K562 (cell line): Measurements from ENCODE around the gene CNTNAP4. TPM values are rescaled to one million over a fixed set of nuclear protein-coding genes. Genes with fewer than 3 reads are reported as not detected.

Experiments
- ATAC-seq: fragments of 200-7000 bp; cut with Tn5 transposase; 3 replicates; pipeline ENCODE4 v1.9.1; 2020; ENCODE audit warnings: moderate library complexity
- BruUV-seq: library from RNA; stranded (reverse); fragments of 400-500 nt; replicated peaks from 2 replicates; lab custom pipeline; 2021; lab: Mats Ljungman, UMichigan
- CTCF ChIA-PET: fragments of 300-600 bp; formaldehyde crosslinking; extraction: SDS; loops from one replicate; lab custom pipeline; 2021; ENCODE audit warnings: low intra/inter-chr PET ratio; lab: Yijun Ruan, JAX
- POLR2A ChIA-PET: fragments of 300-600, 350-650 bp; sonication (Branson Sonifier 250); formaldehyde crosslinking; extraction: SDS; loops from one replicate; lab custom pipeline; 2021; ENCODE audit warnings: antibody characterized with exemption, inconsistent platforms; lab: Yijun Ruan, JAX
- DNase-seq, 4 experiments: peaks; one replicate each; pipeline versions ENCODE4 v3.0.0 to v3.0.0-alpha.2; 2011 to 2018; ENCODE audit warnings: low spot score in 3 of 4, mixed read lengths in 3 of 4; ENCODE audit errors: extremely low read depth in 1 of 4
- FAIRE-seq: peaks from 2 replicates; lab custom pipeline; 2011; peaks lifted over from hg19 to GRCh38; lab: Jason Lieb, UNC
- H2AFZ ChIP-seq: 2 replicates; pipeline ENCODE4 v1.6.0; 2011; ENCODE audit warnings: low read depth, low read length, control low read depth, inconsistent platforms
- H3K27ac ChIP-seq: fragments of 200-600 bp; 3 replicates; pipeline ENCODE4 v1.8.0; 2011; ENCODE audit warnings: low read depth, mild to moderate bottlenecking, control low read depth, inconsistent platforms, low read length, moderate library complexity, mixed read lengths; ENCODE audit errors: extremely low read depth
- H3K27me3 ChIP-seq, 2 experiments: fragments of 300-600 bp in 1 of 2; 2 replicates in 1 of 2; 3 replicates in 1 of 2; pipeline versions ENCODE4 v1.6.0 to v1.8.0; 2011; ENCODE audit warnings: inconsistent platforms in 2 of 2, low read length in 2 of 2, mild to moderate bottlenecking in 1 of 2, mixed read lengths in 1 of 2, moderate library complexity in 1 of 2; ENCODE audit not compliant: control insufficient read depth in 2 of 2, insufficient read depth in 2 of 2
- H3K36me3 ChIP-seq: fragments of 300-600 bp; 3 replicates; pipeline ENCODE4 v1.8.0; 2011; ENCODE audit warnings: mild to moderate bottlenecking, low read length, inconsistent platforms; ENCODE audit not compliant: control insufficient read depth, insufficient read depth
- H3K4me1 ChIP-seq, 2 experiments: fragments of 200-600 bp in 1 of 2; replicated peaks in 1 of 2; 2 replicates in 1 of 2; 3 replicates in 1 of 2; pipeline versions ENCODE4 v1.5.1 to v1.8.0; 2011; ENCODE audit warnings: inconsistent platforms in 2 of 2, low read length in 2 of 2, mild to moderate bottlenecking in 1 of 2, mixed read lengths in 1 of 2, moderate library complexity in 1 of 2; ENCODE audit not compliant: control insufficient read depth in 2 of 2, insufficient read depth in 2 of 2
- H3K4me2 ChIP-seq: 2 replicates; pipeline ENCODE4 v1.6.1; 2011; ENCODE audit warnings: low read length, control low read depth, inconsistent platforms, mixed read lengths; ENCODE audit not compliant: insufficient read depth
- H3K4me3 ChIP-seq: fragments of 200-600 bp; sonication (generic), shearing (Covaris generic); 2 replicates; pipeline ENCODE4 v1.5.1; 2016; ENCODE audit warnings: control low read depth, inconsistent platforms
- H3K79me2 ChIP-seq: fragments of 200-600 bp; 3 replicates; pipeline ENCODE4 v1.8.0; 2011; ENCODE audit warnings: low read length, inconsistent platforms; ENCODE audit not compliant: control insufficient read depth, insufficient read depth
- H3K9ac ChIP-seq, 2 experiments: 2 replicates each; pipeline versions ENCODE4 v1.6.0 to v1.6.1; 2011; ENCODE audit warnings: low read depth in 2 of 2, low read length in 2 of 2, control low read depth in 1 of 2, inconsistent platforms in 1 of 2, mild to moderate bottlenecking in 1 of 2, mixed read lengths in 1 of 2; ENCODE audit not compliant: insufficient read depth in 1 of 2
- H3K9me1 ChIP-seq: one replicate; pipeline ENCODE4 v1.6.0; 2011; ENCODE audit warnings: inconsistent platforms, mild to moderate bottlenecking, low read length, moderate library complexity; ENCODE audit not compliant: control insufficient read depth, insufficient read depth
- H3K9me3 ChIP-seq: replicated peaks from 2 replicates; pipeline ENCODE4 v1.5.1; 2011; ENCODE audit warnings: low read depth, low read length, inconsistent platforms; ENCODE audit not compliant: control insufficient read depth, insufficient read depth
- H4K20me1 ChIP-seq: replicated peaks from 2 replicates; pipeline ENCODE4 v1.6.1; 2011; ENCODE audit warnings: low read length, inconsistent platforms, mixed read lengths; ENCODE audit not compliant: control insufficient read depth, insufficient read depth
- CEBPB ChIP-seq: fragments of 450-650 bp; IDR thresholded peaks from 2 replicates; pipeline ENCODE4 v1.6.1; 2016; ENCODE audit warnings: missing genetic modification characterization, missing compliant biosample characterization
- CREM ChIP-seq: IDR thresholded peaks from 2 replicates; pipeline ENCODE4 v1.6.1; 2014; ENCODE audit warnings: antibody characterized with exemption, low read depth
- CSDE1 ChIP-seq, 2 experiments: fragments of 450-650 bp; IDR thresholded peaks; 2 replicates each; pipeline ENCODE4 v1.6.1; 2016; ENCODE audit warnings: mild to moderate bottlenecking in 1 of 2
- MECOM ChIP-seq: fragments of 250-450 bp; sonication (Bioruptor Pico); IDR thresholded peaks from 2 replicates; pipeline ENCODE4 v1.8.0; 2022; ENCODE audit warnings: inconsistent platforms
- MTA2 ChIP-seq: fragments of 450-650 bp; IDR thresholded peaks from 2 replicates; pipeline ENCODE4 v1.6.1; 2016; ENCODE audit warnings: low read depth
- SIN3A ChIP-seq, 2 experiments: fragments of 150-350 bp in 1 of 2; IDR thresholded peaks; 2 replicates each; pipeline ENCODE4 v1.6.1; 2011 to 2016; ENCODE audit warnings: borderline replicate concordance in 2 of 2, low read depth in 2 of 2, low read length in 2 of 2, mild to moderate bottlenecking in 2 of 2, moderate library complexity in 2 of 2; ENCODE audit not compliant: control insufficient read depth in 1 of 2
- SRSF9 ChIP-seq: fragments of 200-400 bp; formaldehyde crosslinking; IDR thresholded peaks from 2 replicates; pipeline ENCODE4 v1.6.1; 2017; ENCODE audit warnings: low read depth, low read length, borderline replicate concordance
- ZBTB1 ChIP-seq: sonication (generic); formaldehyde crosslinking; IDR thresholded peaks from 2 replicates; pipeline ENCODE4 v1.8.1; 2023; ENCODE audit warnings: missing genetic modification reagents, low read depth, mild to moderate bottlenecking, borderline replicate concordance
- WGBS: fragments of 100-300 bp; shearing (Covaris generic); methylation state at CpG from one replicate; pipeline ENCODE4 v1.1.6; 2016; ENCODE audit warnings: low coverage, mixed read lengths; ENCODE audit not compliant: insufficient coverage; ENCODE audit errors: missing lambda C conversion rate; 5-methylcytosine and 5-hydroxymethylcytosine counted together
- in situ Hi-C: fragments of 300-500 bp; cut with MboI; formaldehyde crosslinking; loops from 4 replicates; pipeline ENCODE4 v1.15.0; 2018; ENCODE audit warnings: inconsistent platforms, mixed read lengths
- intact Hi-C: fragments of 100-400 bp; cut with micrococcal nuclease; formaldehyde crosslinking; loops from 2 replicates; pipeline ENCODE4 v1.14.2; 2022
- polyA plus RNA-seq, 8 experiments: library from polyadenylated mRNA; depleted of rRNA in 4 of 8; stranded (reverse) in 5 of 8; unstranded in 3 of 8; fragments of >200 nt; fragmentation: Nextera tagmentation in 2 of 8; fragmentation: Illumina TruSeq in 1 of 8; extraction: Ambion mirVana in 2 of 8; extraction: Trizol in 1 of 8; gene quantifications; 2 replicates each; pipeline versions ENCODE4 v1.2.1 to v1.2.3, GENCODE V29; 2011 to 2014; ENCODE audit warnings: inconsistent platforms in 1 of 8, missing spikeins in 1 of 8
- total RNA-seq, 7 experiments: library from RNA; depleted of rRNA in 6 of 7; stranded (reverse); fragments of >200 nt in 6 of 7; fragmentation: Illumina TruSeq in 2 of 7; extraction: Trizol in 2 of 7; gene quantifications; 2 replicates each; pipeline versions ENCODE4 v1.2.1 to v1.2.3, GENCODE V29; 2011 to 2021; ENCODE audit warnings: low replicate concordance in 1 of 7

The CNTNAP4 gene
- total and polyA plus RNA-seq, 9 of the 15 experiments (the other 6 are each of a cell fraction or from before 2014, with no cell fraction given) = not detected

GRCh38 chr16:76389126-76389525 lies 111.9 kb downstream of the CNTNAP4 start:
- no peak for FAIRE-seq

DNA sequence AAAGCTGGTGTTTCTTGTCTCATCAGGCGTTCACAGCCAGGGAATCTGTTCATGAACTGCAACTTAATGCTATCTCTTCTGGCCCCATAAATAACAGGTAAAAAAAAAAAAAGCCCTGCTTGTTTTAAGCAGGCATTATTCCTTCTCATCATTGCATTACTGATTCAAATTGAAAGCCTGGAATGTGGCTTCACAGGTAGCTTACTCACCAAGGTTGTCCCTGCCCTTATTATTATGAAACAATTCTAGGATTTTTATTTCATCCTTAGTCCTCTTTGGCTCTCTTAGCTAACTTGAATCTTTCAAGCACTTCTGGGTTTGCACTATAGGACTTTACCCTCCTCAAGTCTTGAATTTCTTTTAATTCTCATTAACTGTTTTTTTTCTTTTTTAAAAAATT lies 113.3 kb downstream of the CNTNAP4 start:
- no peak for FAIRE-seq
- no TSS peak for BruUV-seq
- Histone ChIP-seq H3K27me3 (no peaks in the 10 kb centered on the region), H3K4me2 (no peak overlapping the region), H4K20me1 (no peaks in the 10 kb centered on the region)
- no peak for TF ChIP-seq MTA2
- TF ChIP-seq CREM = no peak
- TF ChIP-seq, all 486 proteins: peak for 0
- in situ Hi-C loops = no loop called here
- no peaks in the 10 kb centered on the region for H3K79me2 ChIP-seq
- POLR2A ChIA-PET = no interaction called here
- H2AFZ ChIP-seq = no peak overlapping the region
- no peak for DNase-seq
- no peak overlapping the region for H3K9ac ChIP-seq
- H3K4me1 ChIP-seq = no peaks in the 10 kb centered on the region
- no peaks in the 10 kb centered on the region for H3K36me3 ChIP-seq
- no peaks in the 10 kb centered on the region for H3K9me3 ChIP-seq
- no peak overlapping the region for H3K27ac ChIP-seq
- CTCF ChIA-PET = no interaction called here
- intact Hi-C loops = no loop called here
- WGBS = 0% methylated on average over 1 of the region's 1 CpG
- no peak for ATAC-seq
- no peaks in the 10 kb centered on the region for H3K9me1 ChIP-seq
- no peak overlapping the region for H3K4me3 ChIP-seq

More at GRCh38 chr16:76389126-76389525, 111.9 kb downstream of the CNTNAP4 start:
- H3K36me3 ChIP-seq = no peaks in the 10 kb centered on the region
- H3K4me3 ChIP-seq = no peak overlapping the region
- no peak overlapping the region for H3K27ac ChIP-seq
- H3K79me2 ChIP-seq = no peaks in the 10 kb centered on the region
- TF ChIP-seq CSDE1 (IDR thresholded peaks at IDR 0.05) (no peak), SRSF9 (no peak), CEBPB (no peak), SIN3A (IDR thresholded peaks at IDR 0.05; ENCODE audit: borderline replicate concordance in 2 of 2, control insufficient read depth in 1 of 2, low read depth in 2 of 2, low read length in 2 of 2) (no peak), ZBTB1 (CRISPR knock-in tag) (no peak), MECOM (no peak)
- in situ Hi-C loops (no loop called here), intact Hi-C loops (no loop called here)
- no peaks in the 10 kb centered on the region for H3K9me3 ChIP-seq
- no peaks in the 10 kb centered on the region for H3K9me1 ChIP-seq
- H3K4me2 ChIP-seq = no peak overlapping the region
- BruUV-seq = no TSS peak
- H3K9ac ChIP-seq = no peak overlapping the region
- H2AFZ ChIP-seq = no peak overlapping the region
- DNase-seq (no peak), ATAC-seq (no peak)
- WGBS = 0% methylated on average over 6 of the region's 6 CpGs
- POLR2A ChIA-PET = no interaction called here
- no peaks in the 10 kb centered on the region for H4K20me1 ChIP-seq
- H3K4me1 ChIP-seq = no peaks in the 10 kb centered on the region
- CTCF ChIA-PET = no interaction called here
- no peaks in the 10 kb centered on the region for H3K27me3 ChIP-seq
